ENCODE results near the gene SHISA9. TPM values are rescaled to one million over a fixed set of nuclear protein-coding genes. Genes with fewer than 3 reads are reported as not detected.

SHISA9 gene
- total and polyA plus RNA-seq, 12 donors, result 0.04 to 0.96 (median 0.13) TPM; not detected in 3

- ATAC-seq, result no peak
- Histone ChIP-seq H3K4me3 (no peak overlapping the region), H3K27ac (no peak overlapping the region), H3K9me3 (peaks cover 0 to 19% (median 0%) of the 10 kb centered on the region in 11 donors), H3K36me3 (no peaks in the 10 kb centered on the region), H3K4me1 (no peaks in the 10 kb centered on the region), H3K27me3 (peaks cover 0 to 22% (median 0%) of the 10 kb centered on the region in 7 donors)
- TF ChIP-seq CTCF (IDR thresholded peaks at IDR 0.05), result no peak
- intact Hi-C loops (cut with DNase I), result no loop called here
- 45 to 58% methylated on average over 5 of the region's 5 CpGs for WGBS, 2 donors
- DNase-seq, result no peak
Measured at GRCh38 chr16:12885742-12886141, 15.7 kb upstream of the SHISA9 start.

- intact Hi-C loops (cut with DNase I), result no loop called here
- Histone ChIP-seq H3K36me3 (no peaks in the 10 kb centered on the region), H3K4me1 (no peaks in the 10 kb centered on the region), H3K9me3 (peaks cover 0 to 6% (median 0%) of the 10 kb centered on the region in 11 donors), H3K4me3 (no peak overlapping the region), H3K27me3 (peaks cover 0 to 35% (median 10%) of the 10 kb centered on the region in 7 donors), H3K27ac (no peak overlapping the region)
- ATAC-seq (no peak), DNase-seq (no peak)
- WGBS, 2 donors, result 69% methylated on average over 5 of the region's 5 CpGs
- no peak for TF ChIP-seq CTCF (IDR thresholded peaks at IDR 0.05)
Measured at GRCh38 chr16:12891836-12892235, 9.6 kb upstream of the SHISA9 start.

- Histone ChIP-seq H3K4me3 (no peak overlapping the region), H3K9me3 (peaks cover 0 to 6% (median 0%) of the 10 kb centered on the region in 11 donors), H3K4me1 (no peaks in the 10 kb centered on the region), H3K27ac (no peak overlapping the region), H3K27me3 (peaks cover 0 to 42% (median 18%) of the 10 kb centered on the region in 7 donors), H3K36me3 (no peaks in the 10 kb centered on the region)
- TF ChIP-seq CTCF (IDR thresholded peaks at IDR 0.05), result no peak
- ATAC-seq (no peak), DNase-seq (no peak)
- intact Hi-C loops (cut with DNase I), result no loop called here
- WGBS, 2 donors, result 72 to 84% methylated on average over 8 of the region's 8 CpGs
Measured at GRCh38 chr16:12893050-12893750, 8.2 kb upstream of the SHISA9 start.

- WGBS, 2 donors, result 38 to 45% methylated on average over 4 of the region's 4 CpGs
- no peak for DNase-seq
- intact Hi-C loops (cut with DNase I), result no loop called here
- ATAC-seq, result no peak
- Histone ChIP-seq H3K9me3 (peaks cover 0 to 6% (median 0%) of the 10 kb centered on the region in 11 donors), H3K36me3 (no peaks in the 10 kb centered on the region), H3K27me3 (peaks cover 0 to 63% (median 50%) of the 10 kb centered on the region in 7 donors), H3K4me3 (no peak overlapping the region), H3K4me1 (peaks cover 0 to 9% (median 0%) of the 10 kb centered on the region in 9 donors), H3K27ac (no peak overlapping the region)
- TF ChIP-seq CTCF (IDR thresholded peaks at IDR 0.05), result peak in 5 of 9 donors; percentile 18 to 37 (median 29)
Measured at GRCh38 chr16:12896562-12896961, 4.8 kb upstream of the SHISA9 start.

Data from heart right ventricle (tissue), 16 donors.